ENCODE results near the gene IZUMO2.
A peak's percentile ranks its signal among the peaks of the same experiment; 100 is the strongest.
"Not testable (repeated sequence)": the region's sequence is repeated elsewhere in the genome, so short reads cannot be mapped to it uniquely, and the experiment has no call there.

The IZUMO2 gene

GRCh38 chr19:50181121-50181520 lies 18.0 kb upstream of the IZUMO2 start:
- DNase-seq = no peak

- no peak for DNase-seq
Observed at GRCh38 chr19:50178859-50179537, 15.9 kb upstream of the IZUMO2 start.

DNA sequence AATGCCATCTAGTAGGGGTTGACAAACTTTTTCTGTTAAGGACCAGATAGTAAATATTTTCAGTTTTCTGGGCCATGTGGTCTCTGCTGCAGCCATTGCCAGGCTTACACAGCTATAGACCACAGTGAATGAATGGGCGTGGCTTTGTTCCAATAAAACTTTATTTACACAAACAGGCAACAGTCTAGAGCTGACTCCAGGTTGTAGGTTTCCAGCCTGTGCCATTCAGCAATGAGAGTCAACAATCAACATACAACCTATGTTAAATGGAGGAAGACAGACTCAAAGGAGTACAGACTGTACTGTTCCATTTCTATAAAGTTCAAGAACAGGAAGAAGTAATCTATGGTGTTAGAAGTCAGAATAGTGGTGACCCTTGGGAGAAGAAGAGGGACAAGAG lies 15.2 kb upstream of the IZUMO2 start:
- DNase-seq = no peak

DNA sequence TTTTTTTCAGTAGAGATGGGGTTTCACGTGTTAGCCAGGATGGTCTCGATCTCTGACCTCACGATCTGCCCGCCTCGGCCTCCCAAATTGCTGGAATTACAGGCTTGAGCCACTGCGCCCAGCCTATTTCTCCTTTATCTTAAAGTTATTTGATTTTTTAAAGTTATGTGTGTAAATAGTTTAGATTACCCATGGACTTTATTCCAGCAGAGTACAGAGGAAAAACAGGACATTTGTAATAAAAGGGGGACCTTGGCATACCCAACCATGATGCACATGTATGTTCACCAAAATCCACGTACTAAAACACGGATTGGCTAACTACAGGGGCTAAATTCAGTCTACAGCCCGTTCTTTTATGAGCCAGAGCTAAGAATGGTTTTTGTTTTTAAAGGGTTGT lies 13.7 kb upstream of the IZUMO2 start:
- no peak for DNase-seq

GRCh38 chr19:50175924-50176323 lies 12.8 kb upstream of the IZUMO2 start:
- no peak for DNase-seq

DNA sequence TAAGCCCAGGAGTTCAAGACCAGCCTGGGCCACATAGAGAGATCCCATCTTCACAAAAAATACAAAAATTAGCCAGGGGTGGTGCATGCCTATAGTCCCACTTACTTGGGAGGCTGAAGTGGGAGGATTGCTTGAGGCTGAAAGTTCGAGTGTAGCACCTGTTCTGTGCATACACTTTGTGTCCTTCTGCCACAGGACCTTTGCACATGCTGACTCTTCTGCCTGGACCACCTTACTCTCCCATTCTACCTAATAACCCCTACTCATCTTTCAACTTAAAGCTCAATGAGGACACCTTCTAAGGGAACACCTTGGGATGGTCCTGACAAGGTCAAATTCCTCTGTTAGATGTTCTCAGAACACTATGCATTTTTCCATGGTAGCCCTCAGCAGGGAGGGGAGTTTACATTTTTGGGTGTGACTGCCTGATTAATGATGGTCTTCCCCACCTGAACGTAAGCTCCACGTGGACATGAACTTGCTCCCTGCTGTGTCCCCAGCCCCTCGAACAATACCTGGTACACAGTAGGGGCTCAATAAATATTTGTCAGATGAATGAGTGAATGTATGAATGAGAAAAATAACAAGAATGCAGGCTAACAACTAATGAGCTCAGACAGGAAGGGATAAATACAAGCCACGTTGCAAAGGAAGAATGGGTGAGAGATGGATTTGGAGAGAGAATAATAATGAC lies 11.2 kb upstream of the IZUMO2 start:
- no peak for DNase-seq

- DNase-seq = no peak
Observed at GRCh38 chr19:50173127-50173526, 10.0 kb upstream of the IZUMO2 start.

- DNase-seq = no peak
Observed at GRCh38 chr19:50172726-50173125, 9.6 kb upstream of the IZUMO2 start.

- no peak for DNase-seq
Observed at GRCh38 chr19:50171752-50172151, 8.7 kb upstream of the IZUMO2 start.

- DNase-seq = no peak
Observed at GRCh38 chr19:50167314-50167721, 4.2 kb upstream of the IZUMO2 start.

DNA sequence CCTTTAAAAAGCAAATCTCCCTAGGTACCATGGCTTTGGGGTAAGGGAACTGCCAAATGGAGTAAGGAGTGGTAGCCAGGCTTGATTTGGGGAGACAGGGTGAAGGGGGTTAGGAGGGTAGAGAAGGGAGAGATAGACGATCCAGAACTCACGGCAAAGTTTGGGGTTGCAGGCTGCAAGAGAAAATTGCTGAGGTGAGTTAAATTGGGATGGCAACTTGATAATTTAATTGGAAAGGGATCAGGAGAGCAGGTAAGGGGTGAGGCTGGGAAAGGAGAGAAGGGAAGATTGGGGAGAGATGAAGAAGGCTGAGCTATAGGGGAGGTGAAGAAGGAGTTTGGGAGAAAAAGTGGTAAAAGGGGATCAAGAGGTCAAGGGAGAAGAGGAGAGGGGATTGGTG lies 4.0 kb downstream of the IZUMO2 start:
- DNase-seq = no peak

DNA sequence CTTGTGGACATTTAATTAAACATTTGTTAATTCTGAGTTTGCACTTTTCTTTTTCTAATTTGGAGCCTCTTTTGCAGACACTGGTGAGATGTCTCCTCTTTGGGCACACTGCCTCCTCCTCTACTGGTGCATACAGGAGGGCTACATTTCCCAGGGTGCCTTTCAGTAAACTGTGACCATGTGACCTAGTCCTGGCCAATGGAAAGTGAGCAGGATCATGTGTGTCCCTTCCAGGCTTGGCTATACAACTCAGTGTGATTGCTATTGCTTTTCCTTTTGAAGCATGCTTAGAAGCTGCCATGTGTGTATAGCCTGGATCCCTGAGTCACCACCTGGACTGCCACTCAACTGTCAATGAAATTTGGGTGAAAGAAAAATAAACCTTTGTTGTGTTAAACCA lies 4.5 kb downstream of the IZUMO2 start:
- DNase-seq = no peak

GRCh38 chr19:50155520-50156109 lies 7.5 kb downstream of the IZUMO2 start:
- no peak for DNase-seq

- no peak for DNase-seq
Observed at GRCh38 chr19:50154529-50154928, 8.6 kb downstream of the IZUMO2 start.

DNA sequence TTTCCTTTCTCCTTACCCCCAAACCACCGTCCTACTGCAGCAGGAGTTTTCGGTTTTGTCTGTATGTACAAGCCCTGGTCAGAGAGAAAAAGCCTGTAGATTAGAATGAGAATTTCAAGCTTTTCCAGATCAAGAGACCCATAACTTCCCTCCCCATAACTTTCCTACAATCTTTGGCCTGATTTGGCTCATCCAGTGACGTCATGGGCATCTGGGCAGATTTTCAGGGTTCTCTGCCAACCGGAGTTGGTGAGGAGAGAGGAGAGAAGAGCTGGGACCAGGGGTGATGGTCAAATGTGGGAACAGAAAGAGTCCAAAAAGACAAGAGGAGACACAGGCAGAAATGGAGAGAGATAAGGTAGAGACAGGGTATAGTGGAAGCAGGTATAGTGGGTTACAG lies 10.5 kb downstream of the IZUMO2 start:
- no peak for DNase-seq

DNA sequence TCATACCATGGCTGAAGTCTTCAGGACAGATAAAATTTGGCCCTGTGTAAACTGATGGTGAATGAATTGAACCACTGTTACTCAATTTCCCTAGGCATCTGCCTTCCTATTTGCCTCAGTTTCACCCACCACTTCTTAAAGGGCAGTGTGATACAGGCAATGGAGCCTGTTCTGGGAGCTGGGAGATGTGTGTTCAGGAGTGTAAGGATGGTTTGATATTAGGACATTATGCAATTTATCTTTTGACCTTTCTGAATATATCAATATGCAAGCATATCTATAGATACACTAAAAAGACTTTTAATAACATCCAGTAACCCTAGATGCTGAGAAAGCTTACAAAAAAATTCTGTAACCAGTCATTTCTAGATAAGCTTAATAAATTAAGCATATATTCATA lies 14.6 kb downstream of the IZUMO2 start:
- no peak for DNase-seq

- peak; percentile 64 to 73 for DNase-seq
Observed at GRCh38 chr19:50147462-50148423, 15.3 kb downstream of the IZUMO2 start.

GRCh38 chr19:50141921-50142320 lies 21.2 kb downstream of the IZUMO2 start:
- DNase-seq = not testable (repeated sequence)

DNA sequence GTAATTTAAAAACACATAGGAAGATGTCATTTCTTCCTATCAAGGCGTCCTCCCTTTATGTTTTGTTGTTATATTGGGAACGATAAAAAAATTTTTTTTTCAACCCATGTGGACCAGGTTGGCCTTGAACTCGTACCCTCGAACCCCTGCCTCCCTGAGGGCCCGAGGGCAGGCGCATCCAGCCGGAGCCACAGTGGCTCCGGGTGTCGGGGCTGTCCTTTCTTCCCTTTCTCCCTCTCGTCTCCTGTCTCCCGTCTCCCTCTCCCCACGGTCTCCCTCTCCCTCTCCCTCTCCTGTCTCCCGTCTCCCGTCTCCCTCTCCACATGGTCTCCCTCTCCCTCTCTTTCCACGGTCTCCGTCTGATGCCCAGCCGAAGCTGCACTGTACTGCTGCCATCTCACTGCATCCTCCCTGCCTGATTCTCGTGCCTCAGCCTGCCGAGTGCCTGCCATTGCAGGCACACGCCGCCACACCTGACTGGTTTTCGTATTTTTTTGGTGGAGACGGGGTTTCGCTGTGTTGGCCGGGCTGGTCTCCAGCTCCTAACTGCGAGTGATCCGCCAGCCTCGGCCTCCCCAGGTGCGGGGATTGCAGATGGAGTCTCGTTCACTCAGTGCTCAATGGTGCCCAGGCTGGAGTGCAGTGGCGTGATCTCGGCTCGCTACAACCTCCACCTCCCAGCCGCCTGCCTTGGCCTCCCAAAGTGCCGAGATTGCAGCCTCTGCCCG lies 22.8 kb downstream of the IZUMO2 start:
- DNase-seq = not testable (repeated sequence)

DNA sequence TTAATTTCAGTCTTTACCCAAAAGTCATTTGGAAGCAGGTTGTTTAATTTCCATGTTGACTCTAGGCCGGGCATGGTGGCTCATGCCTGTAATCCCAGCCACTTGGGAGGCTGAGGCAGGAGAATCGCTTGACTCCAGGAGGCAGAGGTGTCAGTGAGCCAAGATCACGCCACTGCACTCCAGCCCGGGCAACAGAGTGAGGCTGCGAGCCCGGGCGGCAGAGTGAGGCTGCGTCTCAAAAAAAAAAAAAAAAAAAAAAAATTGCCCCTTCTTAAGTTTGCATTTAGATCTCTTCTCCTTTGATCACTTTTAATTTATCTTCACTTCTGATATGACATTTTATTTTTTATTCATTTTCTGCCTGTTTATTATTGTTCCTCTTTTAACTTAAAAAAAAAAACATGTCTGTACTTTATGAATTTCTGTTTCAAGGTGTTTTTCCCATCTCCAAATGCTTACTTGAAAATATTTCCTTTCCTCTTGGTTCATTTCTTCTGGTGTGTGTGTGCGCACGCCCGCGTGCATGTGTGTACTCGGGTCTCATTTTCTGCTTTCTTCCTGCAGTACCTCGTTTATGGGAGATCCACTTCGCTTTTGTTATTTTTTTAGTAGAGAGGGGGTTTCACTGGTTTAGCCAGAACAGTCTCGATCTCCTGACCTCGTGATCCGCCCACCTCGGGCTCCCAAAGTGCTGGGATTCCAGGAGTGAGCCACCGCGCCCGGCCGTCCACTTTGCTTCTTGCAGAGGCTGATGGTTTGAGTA lies 26.3 kb downstream of the IZUMO2 start:
- DNase-seq = not testable (repeated sequence)

- DNase-seq = not testable (repeated sequence)
Observed at GRCh38 chr19:50135856-50136602, 27.1 kb downstream of the IZUMO2 start.

Measured in NCI-H524 (cell line).